ENCODE results near the gene TBCD. TPM values are rescaled to one million over a fixed set of nuclear protein-coding genes. Genes with fewer than 3 reads are reported as not detected.

TBCD gene
- total RNA-seq, 1 experiment from 2014 or later, result 94.6 TPM

DNA sequence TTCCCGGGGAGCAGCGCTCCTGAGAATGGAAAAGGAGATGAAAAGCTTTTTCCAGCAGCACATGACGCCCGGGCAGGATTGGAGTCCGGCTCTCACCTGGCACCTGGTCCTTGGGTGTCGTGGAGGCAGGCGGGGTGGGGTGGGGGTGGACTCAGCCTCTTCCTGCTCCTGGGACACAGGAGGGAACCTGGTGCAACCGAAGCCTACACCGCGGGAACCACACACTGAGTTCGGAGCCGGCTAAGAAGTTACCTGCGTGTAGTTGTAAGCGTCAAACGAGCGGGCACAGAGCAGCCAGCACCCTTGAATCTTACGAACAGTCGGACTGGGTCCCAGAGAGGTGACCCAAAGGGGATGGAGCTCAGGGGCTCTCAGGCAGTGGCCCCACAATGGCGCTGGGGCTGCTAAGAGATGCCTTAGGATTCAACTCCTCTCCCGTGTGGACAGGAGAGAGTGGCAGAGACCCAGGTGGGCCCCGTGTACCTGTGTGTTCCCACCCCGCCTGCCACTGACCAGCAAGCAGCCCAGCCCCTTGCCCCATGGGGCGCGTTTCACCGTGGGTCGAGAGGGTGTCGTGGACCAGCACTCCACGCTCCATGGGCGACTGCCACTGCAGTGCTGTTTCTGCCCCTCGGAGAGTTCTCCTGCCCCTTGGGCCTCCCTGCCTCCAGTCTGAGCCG, 221.7 kb downstream of the TBCD start:
- H3K36me3 ChIP-seq (ENCODE audit: control insufficient read depth, insufficient read depth, low read length), result no peaks in the 10 kb centered on the region
- DNase-seq, result no peak
- no peaks in the 10 kb centered on the region for H3K4me1 Mint-ChIP-seq (ENCODE audit: low read depth, unreplicated experiment)
- no peak overlapping the region for H3K27ac Mint-ChIP-seq (ENCODE audit: unreplicated experiment)
- ChIA-PET POLR2A (no interaction called here), CTCF (no interaction called here)
- BruUV-seq (replicated peaks), result no TSS peak
- H3K27me3 ChIP-seq (replicated peaks; ENCODE audit: control insufficient read depth, insufficient read depth, low read length), result no peaks in the 10 kb centered on the region
- H3K27me3 Mint-ChIP-seq (ENCODE audit: insufficient read depth, unreplicated experiment), result no peaks in the 10 kb centered on the region
- TF ChIP-seq, protein P1, sequence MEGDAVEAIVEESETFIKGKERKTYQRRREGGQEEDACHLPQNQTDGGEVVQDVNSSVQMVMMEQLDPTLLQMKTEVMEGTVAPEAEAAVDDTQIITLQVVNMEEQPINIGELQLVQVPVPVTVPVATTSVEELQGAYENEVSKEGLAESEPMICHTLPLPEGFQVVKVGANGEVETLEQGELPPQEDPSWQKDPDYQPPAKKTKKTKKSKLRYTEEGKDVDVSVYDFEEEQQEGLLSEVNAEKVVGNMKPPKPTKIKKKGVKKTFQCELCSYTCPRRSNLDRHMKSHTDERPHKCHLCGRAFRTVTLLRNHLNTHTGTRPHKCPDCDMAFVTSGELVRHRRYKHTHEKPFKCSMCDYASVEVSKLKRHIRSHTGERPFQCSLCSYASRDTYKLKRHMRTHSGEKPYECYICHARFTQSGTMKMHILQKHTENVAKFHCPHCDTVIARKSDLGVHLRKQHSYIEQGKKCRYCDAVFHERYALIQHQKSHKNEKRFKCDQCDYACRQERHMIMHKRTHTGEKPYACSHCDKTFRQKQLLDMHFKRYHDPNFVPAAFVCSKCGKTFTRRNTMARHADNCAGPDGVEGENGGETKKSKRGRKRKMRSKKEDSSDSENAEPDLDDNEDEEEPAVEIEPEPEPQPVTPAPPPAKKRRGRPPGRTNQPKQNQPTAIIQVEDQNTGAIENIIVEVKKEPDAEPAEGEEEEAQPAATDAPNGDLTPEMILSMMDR (IDR thresholded peaks at IDR 0.05; ENCODE audit: insufficient read depth in 1 of 2, low read depth in 1 of 2, low read length in 1 of 2, severe bottlenecking in 1 of 2, unreplicated experiment in 1 of 2), result no peak
- H3K36me3 Mint-ChIP-seq (ENCODE audit: insufficient read depth, unreplicated experiment), result no peaks in the 10 kb centered on the region
- no peaks in the 10 kb centered on the region for H3K9me3 Mint-ChIP-seq (ENCODE audit: unreplicated experiment)
- H3K4me3 ChIP-seq (ENCODE audit: low read depth, low read length), result no peak overlapping the region
- H3K4me1 ChIP-seq, result no peaks in the 10 kb centered on the region
- no peak overlapping the region for H3K4me3 Mint-ChIP-seq (ENCODE audit: unreplicated experiment)
- H3K9me3 ChIP-seq, result no peaks in the 10 kb centered on the region
- intact Hi-C loops (cut with micrococcal nuclease; ENCODE audit: unreplicated experiment), result no loop called here

DNA sequence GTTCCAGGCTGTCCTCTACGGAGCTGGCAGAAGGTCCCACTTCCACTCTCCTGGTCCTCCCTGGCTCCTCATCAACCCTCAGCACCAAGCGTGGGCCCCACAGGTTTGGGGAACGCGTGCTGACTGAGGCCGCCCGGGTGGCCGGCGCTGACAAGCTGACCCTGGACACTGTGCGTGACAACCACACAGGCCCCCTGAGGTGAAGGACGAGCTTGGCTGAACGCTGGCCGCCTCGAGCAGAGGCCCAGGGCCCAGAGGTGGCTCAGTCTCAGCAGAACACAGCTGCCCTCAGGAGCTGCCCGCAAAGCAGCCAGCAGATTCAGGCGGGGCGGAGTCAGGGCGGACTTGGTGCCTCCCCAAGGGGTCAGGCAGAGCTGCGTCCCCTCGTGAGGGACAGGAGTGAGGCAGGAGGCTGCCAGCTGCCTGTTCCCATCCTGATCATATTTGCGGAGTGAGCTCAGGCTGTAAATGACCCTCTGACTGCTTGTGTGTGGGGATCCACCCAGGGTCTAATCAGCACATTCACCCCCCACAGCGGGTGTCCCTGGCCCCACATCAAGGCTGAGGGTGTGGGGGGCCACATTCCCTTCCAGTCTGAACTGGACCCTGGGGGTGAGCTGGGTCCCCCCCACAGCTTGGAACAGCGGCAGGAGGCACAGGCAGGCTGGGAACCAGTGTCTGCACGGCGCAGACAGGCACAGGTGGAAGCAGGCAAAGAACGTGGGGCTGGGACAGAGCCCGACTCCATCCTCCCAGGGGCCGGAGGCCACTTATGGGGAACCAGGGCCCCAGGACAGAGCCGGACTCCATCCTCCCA, 222.5 kb downstream of the TBCD start:
- Mint-ChIP-seq H3K9me3 (ENCODE audit: unreplicated experiment) (no peaks in the 10 kb centered on the region), H3K4me1 (ENCODE audit: low read depth, unreplicated experiment) (no peaks in the 10 kb centered on the region), H3K4me3 (ENCODE audit: unreplicated experiment) (no peak overlapping the region), H3K36me3 (ENCODE audit: insufficient read depth, unreplicated experiment) (no peaks in the 10 kb centered on the region), H3K27ac (ENCODE audit: unreplicated experiment) (no peak overlapping the region), H3K27me3 (ENCODE audit: insufficient read depth, unreplicated experiment) (no peaks in the 10 kb centered on the region)
- TF ChIP-seq, protein P1 (IDR thresholded peaks at IDR 0.05; ENCODE audit: insufficient read depth in 1 of 2, low read depth in 1 of 2, low read length in 1 of 2, severe bottlenecking in 1 of 2, unreplicated experiment in 1 of 2), result no peak
- Histone ChIP-seq H3K27me3 (replicated peaks; ENCODE audit: control insufficient read depth, insufficient read depth, low read length) (no peaks in the 10 kb centered on the region), H3K36me3 (ENCODE audit: control insufficient read depth, insufficient read depth, low read length) (no peaks in the 10 kb centered on the region), H3K9me3 (no peaks in the 10 kb centered on the region), H3K4me1 (no peaks in the 10 kb centered on the region), H3K4me3 (ENCODE audit: low read depth, low read length) (no peak overlapping the region)
- intact Hi-C loops (cut with micrococcal nuclease; ENCODE audit: unreplicated experiment), result no loop called here
- POLR2A ChIA-PET, result no interaction called here
- no peak for DNase-seq
- CTCF ChIA-PET, result no interaction called here
- no TSS peak for BruUV-seq (replicated peaks)

DNA sequence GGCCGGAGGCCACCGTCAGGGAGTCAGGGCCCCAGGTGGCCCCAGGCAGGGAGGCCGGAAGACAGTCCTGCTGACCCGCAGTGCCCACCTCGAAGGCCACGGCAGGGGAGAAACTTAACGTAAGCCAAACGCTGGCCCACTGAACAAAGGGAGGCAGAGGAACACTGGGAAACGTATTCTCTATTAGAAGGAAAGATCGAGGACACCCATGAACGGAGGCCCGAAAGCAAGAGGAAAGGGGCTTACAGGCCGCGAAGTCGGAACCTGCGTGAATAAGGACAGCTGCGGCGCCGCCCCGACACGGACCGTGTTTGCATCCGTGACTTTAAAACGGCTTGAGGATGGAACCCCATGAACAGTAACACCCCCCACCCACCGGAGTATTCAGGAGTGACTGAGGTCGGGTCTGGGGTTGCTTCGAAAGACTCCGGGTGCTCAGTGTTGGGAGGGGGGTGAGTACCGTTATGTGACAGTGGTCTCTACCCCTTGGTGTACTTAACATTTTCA, 225.2 kb downstream of the TBCD start:
- no peaks in the 10 kb centered on the region for H3K27me3 ChIP-seq (replicated peaks; ENCODE audit: control insufficient read depth, insufficient read depth, low read length)
- no peaks in the 10 kb centered on the region for H3K36me3 ChIP-seq (ENCODE audit: control insufficient read depth, insufficient read depth, low read length)
- CTCF ChIA-PET, result no interaction called here
- BruUV-seq (replicated peaks), result no TSS peak
- no peaks in the 10 kb centered on the region for H3K9me3 Mint-ChIP-seq (ENCODE audit: unreplicated experiment)
- H3K4me1 Mint-ChIP-seq (ENCODE audit: low read depth, unreplicated experiment), result no peaks in the 10 kb centered on the region
- intact Hi-C loops (cut with micrococcal nuclease; ENCODE audit: unreplicated experiment), result no loop called here
- no peak for DNase-seq
- H3K27me3 Mint-ChIP-seq (ENCODE audit: insufficient read depth, unreplicated experiment), result no peaks in the 10 kb centered on the region
- POLR2A ChIA-PET, result no interaction called here
- no peaks in the 10 kb centered on the region for H3K36me3 Mint-ChIP-seq (ENCODE audit: insufficient read depth, unreplicated experiment)
- TF ChIP-seq, protein P1 (IDR thresholded peaks at IDR 0.05; ENCODE audit: insufficient read depth in 1 of 2, low read depth in 1 of 2, low read length in 1 of 2, severe bottlenecking in 1 of 2, unreplicated experiment in 1 of 2), result no peak
- H3K9me3 ChIP-seq, result no peaks in the 10 kb centered on the region
- no peak overlapping the region for H3K4me3 ChIP-seq (ENCODE audit: low read depth, low read length)
- no peak overlapping the region for H3K4me3 Mint-ChIP-seq (ENCODE audit: unreplicated experiment)
- H3K4me1 ChIP-seq, result no peaks in the 10 kb centered on the region
- H3K27ac Mint-ChIP-seq (ENCODE audit: unreplicated experiment), result no peak overlapping the region

Data from Caco-2 (cell line).